IPS DF 6.9 (cell line): ENCODE results near the gene HCAR2.
"Not testable (repeated sequence)": the region's sequence is repeated elsewhere in the genome, so short reads cannot be mapped to it uniquely, and the experiment has no call there.

Source experiments
- DNase-seq: peaks from one replicate; pipeline ENCODE4 v3.0.0-alpha.2; 2013; ENCODE audit warnings: low read depth, low spot score
- H3K27ac ChIP-seq: one replicate; pipeline ENCODE4 v1.5.1; 2013; ENCODE audit warnings: low read length, control low read depth
- H3K27me3 ChIP-seq: 2 replicates; pipeline ENCODE4 v1.6.1; 2013; ENCODE audit warnings: mild to moderate bottlenecking, low read length; ENCODE audit not compliant: control insufficient read depth, insufficient read depth
- H3K36me3 ChIP-seq: 2 replicates; pipeline ENCODE4 v1.6.1; 2013; ENCODE audit warnings: low read length; ENCODE audit not compliant: control insufficient read depth, insufficient read depth
- H3K4me1 ChIP-seq: 2 replicates; pipeline ENCODE4 v1.6.1; 2013; ENCODE audit warnings: low read length; ENCODE audit not compliant: control insufficient read depth, insufficient read depth
- H3K4me3 ChIP-seq: 2 replicates; pipeline ENCODE4 v1.5.1; 2013; ENCODE audit warnings: mild to moderate bottlenecking, low read length
- H3K9me3 ChIP-seq: 2 replicates; pipeline ENCODE4 v1.6.1; 2013; ENCODE audit warnings: low read length, inconsistent platforms; ENCODE audit not compliant: control insufficient read depth, insufficient read depth
- WGBS: extraction: QIAGEN DNeasy Blood & Tissue Kit; methylation state at CpG from one replicate; pipeline ENCODE4 v1.1.7; 2013; ENCODE audit warnings: mixed read lengths, missing lambda C conversion rate; ENCODE audit not compliant: insufficient read length, insufficient coverage; 5-methylcytosine and 5-hydroxymethylcytosine counted together

HCAR2 gene

DNA sequence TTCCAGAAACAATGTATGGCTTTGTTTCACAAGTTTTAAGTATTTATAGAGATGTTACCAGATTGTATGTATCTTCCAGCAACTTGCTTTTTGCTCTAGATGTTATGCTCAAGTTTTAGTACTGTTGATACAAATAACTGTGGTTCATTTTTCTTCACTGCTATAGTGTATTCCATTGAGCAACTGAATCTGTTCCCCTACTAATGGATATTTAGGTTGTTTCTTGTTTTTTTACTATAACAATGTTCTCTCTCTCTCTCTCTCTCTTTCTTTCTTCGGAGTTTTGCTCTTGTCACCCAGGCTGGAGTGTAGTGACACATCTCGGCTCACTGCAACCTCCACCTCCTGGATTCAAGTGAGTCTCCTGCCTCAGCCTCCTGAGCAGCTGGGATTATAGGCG is 16.6 kb downstream of the HCAR2 start:
- DNase-seq: no peak
- WGBS: no CpG with 5 or more reads among the region's 3 CpGs
- H3K36me3 ChIP-seq: no peaks in the 10 kb centered on the region
- H3K27ac ChIP-seq: no peak overlapping the region
- H3K27me3 ChIP-seq: no peaks in the 10 kb centered on the region; the same call in 1 of the 2 replicates
- H3K4me3 ChIP-seq: no peak overlapping the region
- H3K9me3 ChIP-seq: no peaks in the 10 kb centered on the region
- H3K4me1 ChIP-seq: no peaks in the 10 kb centered on the region

- Histone ChIP-seq H3K36me3 (no peaks in the 10 kb centered on the region), H3K4me3 (no peak overlapping the region), H3K9me3 (no peaks in the 10 kb centered on the region), H3K27me3 (no peaks in the 10 kb centered on the region; the same call in 1 of the 2 replicates), H3K4me1 (no peaks in the 10 kb centered on the region), H3K27ac (no peak overlapping the region)
- WGBS: no CpG with 5 or more reads among the region's 5 CpGs
- DNase-seq: no peak
Observed at GRCh38 chr12:122684297-122684813, 18.8 kb downstream of the HCAR2 start.

DNA sequence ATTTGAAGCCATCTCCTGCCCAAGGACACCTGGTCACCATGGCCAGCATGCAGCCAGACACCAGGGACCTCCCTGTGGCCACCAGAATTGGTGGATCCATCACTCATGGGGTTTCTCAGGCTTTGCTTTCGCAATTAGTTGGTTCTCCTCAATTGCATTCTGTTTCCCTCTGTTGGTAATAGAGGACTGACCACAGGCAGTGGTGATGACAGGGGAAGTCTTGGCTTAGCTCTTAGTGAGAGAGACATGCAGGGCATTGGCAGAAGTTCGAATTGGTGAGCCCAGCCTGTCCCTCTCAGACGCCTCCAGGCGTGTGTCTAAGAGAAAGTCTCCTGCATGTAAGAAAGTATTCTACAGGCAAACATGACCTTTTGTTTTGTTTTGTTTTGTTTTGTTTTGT is 21.3 kb downstream of the HCAR2 start:
- no peak for DNase-seq
- Histone ChIP-seq H3K27ac (no peak overlapping the region), H3K36me3 (no peaks in the 10 kb centered on the region), H3K4me3 (no peak overlapping the region), H3K27me3 (no peaks in the 10 kb centered on the region; the same call in 1 of the 2 replicates), H3K4me1 (no peaks in the 10 kb centered on the region), H3K9me3 (no peaks in the 10 kb centered on the region)
- WGBS: no CpG with 5 or more reads among the region's 4 CpGs

DNA sequence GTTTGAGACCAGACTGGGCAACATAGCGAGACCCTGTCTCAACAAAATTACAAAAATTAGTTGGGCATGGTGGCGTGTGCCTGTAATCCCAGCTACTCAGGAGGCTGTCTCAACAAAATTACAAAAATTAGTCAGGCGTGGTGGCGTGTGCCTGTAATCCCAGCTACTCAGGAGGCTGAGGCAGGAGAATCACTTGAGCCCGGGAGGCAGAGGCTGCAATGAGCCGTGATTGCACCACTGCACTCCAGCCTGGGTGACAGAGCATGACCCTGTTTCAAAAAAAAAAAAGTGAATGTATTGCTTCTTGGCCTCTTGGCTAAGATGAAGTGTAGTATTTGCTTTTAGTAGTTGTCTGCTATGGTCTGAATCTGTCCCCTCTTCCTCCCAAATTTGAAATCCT is 22.2 kb downstream of the HCAR2 start:
- not testable (repeated sequence) for H3K27ac ChIP-seq, H3K4me1 ChIP-seq, H3K4me3 ChIP-seq, H3K9me3 ChIP-seq, H3K27me3 ChIP-seq, DNase-seq, H3K36me3 ChIP-seq
- WGBS: no CpG with 5 or more reads among the region's 6 CpGs

DNA sequence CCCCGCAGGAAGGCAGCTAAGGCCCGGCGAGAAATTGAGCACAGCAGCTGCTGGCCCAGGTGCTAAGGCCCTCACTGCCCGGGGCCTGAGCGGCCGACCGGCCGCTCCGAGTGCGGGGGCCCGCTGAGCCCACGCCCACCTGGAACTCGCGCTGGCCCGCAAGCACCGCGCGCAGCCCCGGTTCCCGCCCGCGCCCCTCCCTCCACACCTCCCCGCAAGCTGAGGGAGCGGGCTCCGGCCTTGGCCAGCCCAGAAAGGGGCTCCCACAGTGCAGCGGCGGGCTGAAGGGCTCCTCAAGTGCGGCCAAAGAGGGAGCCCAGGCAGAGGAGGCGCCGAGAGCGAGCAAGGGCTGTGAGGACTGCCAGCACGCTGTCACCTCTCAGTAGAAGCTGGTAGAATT is 26.4 kb downstream of the HCAR2 start:
- not testable (repeated sequence) for H3K36me3 ChIP-seq, H3K27ac ChIP-seq, H3K27me3 ChIP-seq, DNase-seq, H3K4me3 ChIP-seq, H3K9me3 ChIP-seq, H3K4me1 ChIP-seq
- WGBS: no CpG with 5 or more reads among the region's 32 CpGs

DNA sequence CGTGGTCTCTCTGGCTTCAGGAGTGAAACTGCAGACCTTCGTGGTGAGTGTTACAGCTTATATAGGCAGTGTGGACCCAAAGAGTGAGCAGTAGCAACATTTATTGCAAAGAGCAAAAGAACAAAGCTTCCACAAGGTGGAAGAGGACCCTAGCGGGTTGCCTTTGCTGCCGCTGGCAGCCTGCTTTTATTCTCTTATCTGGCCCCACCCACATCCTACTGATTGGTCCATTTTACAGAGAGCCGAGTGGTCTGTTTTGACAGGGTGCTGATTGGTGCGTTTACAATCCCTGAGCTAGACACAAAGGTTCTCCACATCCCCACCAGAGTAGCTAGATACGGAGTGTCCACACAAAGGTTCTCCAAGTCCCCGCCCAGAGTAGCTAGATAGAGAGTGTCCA is 27.1 kb downstream of the HCAR2 start:
- not testable (repeated sequence) for H3K27ac ChIP-seq, H3K9me3 ChIP-seq, H3K4me3 ChIP-seq, H3K27me3 ChIP-seq, DNase-seq, H3K4me1 ChIP-seq, H3K36me3 ChIP-seq
- no CpG with 5 or more reads among the region's 8 CpGs for WGBS

- no peak overlapping the region for H3K4me3 ChIP-seq
- H3K9me3 ChIP-seq: no peaks in the 10 kb centered on the region
- WGBS: no CpG with 5 or more reads among the region's 2 CpGs
- H3K27ac ChIP-seq: no peak overlapping the region
- no peak for DNase-seq
- H3K4me1 ChIP-seq: peaks cover 2% of the 10 kb centered on the region
- H3K36me3 ChIP-seq: no peaks in the 10 kb centered on the region
- H3K27me3 ChIP-seq: no peaks in the 10 kb centered on the region
Observed at GRCh38 chr12:122672515-122672914, 30.6 kb downstream of the HCAR2 start.

GRCh38 chr12:122669397-122670070 is 33.6 kb downstream of the HCAR2 start:
- no peaks in the 10 kb centered on the region for H3K27me3 ChIP-seq
- no peak overlapping the region for H3K27ac ChIP-seq
- WGBS: no CpG with 5 or more reads among the region's 5 CpGs
- H3K36me3 ChIP-seq: no peaks in the 10 kb centered on the region
- DNase-seq: no peak
- no peaks in the 10 kb centered on the region for H3K9me3 ChIP-seq
- H3K4me3 ChIP-seq: no peak overlapping the region
- H3K4me1 ChIP-seq: peaks cover 2% of the 10 kb centered on the region

GRCh38 chr12:122668268-122668667 is 34.9 kb downstream of the HCAR2 start:
- no peaks in the 10 kb centered on the region for H3K36me3 ChIP-seq
- H3K4me3 ChIP-seq: no peak overlapping the region
- no peaks in the 10 kb centered on the region for H3K9me3 ChIP-seq
- H3K4me1 ChIP-seq: peaks cover 2% of the 10 kb centered on the region
- H3K27ac ChIP-seq: no peak overlapping the region
- DNase-seq: no peak
- no peaks in the 10 kb centered on the region for H3K27me3 ChIP-seq
- WGBS: no CpG with 5 or more reads among the region's 2 CpGs

DNA sequence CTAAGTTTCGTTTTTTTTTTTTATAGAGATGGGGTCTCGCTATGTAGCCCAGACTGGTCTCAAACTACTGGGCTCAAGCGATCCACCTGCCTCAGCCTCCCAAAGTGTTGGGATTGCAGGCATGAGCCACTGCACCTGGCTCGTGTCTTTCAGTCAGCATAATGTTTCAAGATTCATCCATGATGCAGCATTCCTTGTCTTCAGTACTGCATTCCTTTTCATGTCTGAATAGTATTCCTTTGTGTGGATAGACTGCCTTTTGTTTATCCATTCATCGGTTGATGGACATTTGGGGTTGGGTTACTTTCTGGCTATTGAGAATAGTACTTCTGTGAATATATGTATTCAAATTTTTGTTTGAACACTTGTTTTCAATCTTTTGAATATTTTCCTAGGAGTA is 37.4 kb downstream of the HCAR2 start:
- DNase-seq: no peak
- WGBS: no CpG with 5 or more reads among the region's 5 CpGs

GRCh38 chr12:122665349-122665748 is 37.8 kb downstream of the HCAR2 start:
- DNase-seq: no peak
- no peak overlapping the region for H3K27ac ChIP-seq
- no peaks in the 10 kb centered on the region for H3K9me3 ChIP-seq
- H3K36me3 ChIP-seq: no peaks in the 10 kb centered on the region
- no CpG with 5 or more reads among the region's 8 CpGs for WGBS
- no peaks in the 10 kb centered on the region for H3K4me1 ChIP-seq
- H3K4me3 ChIP-seq: no peak overlapping the region
- H3K27me3 ChIP-seq: no peaks in the 10 kb centered on the region

More for the DNA sequence above, 37.4 kb downstream of the HCAR2 start:
- Histone ChIP-seq H3K36me3 (no peaks in the 10 kb centered on the region), H3K27ac (no peak overlapping the region), H3K9me3 (no peaks in the 10 kb centered on the region), H3K4me1 (no peaks in the 10 kb centered on the region), H3K4me3 (no peak overlapping the region), H3K27me3 (no peaks in the 10 kb centered on the region)
